ENCODE measurements around the gene ZNF182.

- TF ChIP-seq POLR2AphosphoS5 (IDR thresholded peaks at IDR 0.05) (no peak), POLR2A (IDR thresholded peaks at IDR 0.05) (no peak)
- TF ChIP-seq, protein P1, sequence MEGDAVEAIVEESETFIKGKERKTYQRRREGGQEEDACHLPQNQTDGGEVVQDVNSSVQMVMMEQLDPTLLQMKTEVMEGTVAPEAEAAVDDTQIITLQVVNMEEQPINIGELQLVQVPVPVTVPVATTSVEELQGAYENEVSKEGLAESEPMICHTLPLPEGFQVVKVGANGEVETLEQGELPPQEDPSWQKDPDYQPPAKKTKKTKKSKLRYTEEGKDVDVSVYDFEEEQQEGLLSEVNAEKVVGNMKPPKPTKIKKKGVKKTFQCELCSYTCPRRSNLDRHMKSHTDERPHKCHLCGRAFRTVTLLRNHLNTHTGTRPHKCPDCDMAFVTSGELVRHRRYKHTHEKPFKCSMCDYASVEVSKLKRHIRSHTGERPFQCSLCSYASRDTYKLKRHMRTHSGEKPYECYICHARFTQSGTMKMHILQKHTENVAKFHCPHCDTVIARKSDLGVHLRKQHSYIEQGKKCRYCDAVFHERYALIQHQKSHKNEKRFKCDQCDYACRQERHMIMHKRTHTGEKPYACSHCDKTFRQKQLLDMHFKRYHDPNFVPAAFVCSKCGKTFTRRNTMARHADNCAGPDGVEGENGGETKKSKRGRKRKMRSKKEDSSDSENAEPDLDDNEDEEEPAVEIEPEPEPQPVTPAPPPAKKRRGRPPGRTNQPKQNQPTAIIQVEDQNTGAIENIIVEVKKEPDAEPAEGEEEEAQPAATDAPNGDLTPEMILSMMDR (IDR thresholded peaks at IDR 0.05) = no peak
These were observed 2.5 kb downstream of the ZNF182 start for GRCh38 chrX:48001260-48001659.
